MCF 10A (cell line): Measurements from ENCODE around the gene PDLIM7. TPM values are rescaled to one million over a fixed set of nuclear protein-coding genes. Genes with fewer than 3 reads are reported as not detected.

ENCODE experiments used
- BruUV-seq: library from RNA; stranded (reverse); fragments of 400-500 nt; replicated peaks from 2 replicates; lab custom pipeline; 2021; lab: Mats Ljungman, UMichigan
- CTCF ChIA-PET: fragments of 300-600 bp; sonication (Branson Sonifier 250); formaldehyde crosslinking; extraction: SDS; loops from one replicate; lab custom pipeline; 2021; ENCODE audit warnings: antibody characterized with exemption, inconsistent platforms; lab: Yijun Ruan, JAX
- POLR2A ChIA-PET: fragments of 300-600, 350-650 bp; sonication (Branson Sonifier 250); formaldehyde crosslinking; extraction: SDS; loops from one replicate; lab custom pipeline; 2020; ENCODE audit warnings: antibody characterized with exemption, inconsistent platforms; lab: Yijun Ruan, JAX
- DNase-seq: peaks from one replicate; pipeline ENCODE4 v3.0.0-alpha.2; 2018; ENCODE audit not compliant: unreplicated experiment
- H3K27ac Mint-ChIP-seq: one replicate; pipeline ENCODE4 v1.8.0; 2022; ENCODE audit warnings: mild to moderate bottlenecking, low read depth, mixed read lengths; ENCODE audit not compliant: unreplicated experiment
- H3K27me3 Mint-ChIP-seq: one replicate; pipeline ENCODE4 v1.8.0; 2022; ENCODE audit warnings: mixed read lengths; ENCODE audit not compliant: insufficient read depth, unreplicated experiment
- H3K36me3 Mint-ChIP-seq: one replicate; pipeline ENCODE4 v1.8.0; 2022; ENCODE audit warnings: mild to moderate bottlenecking, moderate library complexity, mixed read lengths; ENCODE audit not compliant: insufficient read depth, unreplicated experiment
- H3K4me1 Mint-ChIP-seq: one replicate; pipeline ENCODE4 v1.8.0; 2022; ENCODE audit warnings: mixed read lengths; ENCODE audit not compliant: insufficient read depth, unreplicated experiment
- H3K4me3 Mint-ChIP-seq: one replicate; pipeline ENCODE4 v1.8.0; 2022; ENCODE audit warnings: mild to moderate bottlenecking, moderate library complexity, mixed read lengths; ENCODE audit not compliant: unreplicated experiment
- H3K9me3 Mint-ChIP-seq: one replicate; pipeline ENCODE4 v1.8.0; 2022; ENCODE audit warnings: mixed read lengths; ENCODE audit not compliant: unreplicated experiment
- CTCF ChIP-seq: fragments of 200-600 bp; IDR thresholded peaks from one replicate; pipeline ENCODE4 v1.8.0; 2022; ENCODE audit warnings: antibody characterized with exemption, mild to moderate bottlenecking; ENCODE audit not compliant: unreplicated experiment
- intact Hi-C: fragments of 100-400 bp; cut with micrococcal nuclease; formaldehyde crosslinking; loops from 2 replicates; pipeline ENCODE4 v1.14.1; 2022
- total RNA-seq: library from RNA; stranded (reverse); gene quantifications from 2 replicates; pipeline ENCODE4 v1.2.3, GENCODE V29; 2022

The PDLIM7 gene
- total RNA-seq, 1 experiment from 2014 or later = 257 TPM

- DNase-seq = peak; percentile 71
- no peaks in the 10 kb centered on the region for H3K27me3 Mint-ChIP-seq
- peaks cover 21% of the 10 kb centered on the region for H3K4me1 Mint-ChIP-seq
- CTCF ChIA-PET = interaction anchor here (0.5 to 15.3 kb wide), 6 partner anchors 8 to 142 kb away, joined by 3 to 277 read pairs (median 31); partner anchors contain the start of gene PFN3
- no peaks in the 10 kb centered on the region for H3K9me3 Mint-ChIP-seq
- POLR2A ChIA-PET = interaction anchor here (0.6 to 17.7 kb wide), 19 partner anchors 8 to 660 kb away, joined by 3 to 217 read pairs (median 4); partner anchors contain the start of genes DDX41, GRK6, LMAN2 and MXD3
- TF ChIP-seq CTCF = no peak
- peak overlapping the region; percentile 75 for H3K4me3 Mint-ChIP-seq
- no TSS peak for BruUV-seq
- intact Hi-C loops = loop anchor here (1.0 kb wide), 1 partner anchor 21 kb away; the partner anchor contains the start of gene GRK6
- peak overlapping the region; percentile 70 for H3K27ac Mint-ChIP-seq
- H3K36me3 Mint-ChIP-seq = peaks cover 38% of the 10 kb centered on the region
Measured at GRCh38 chr5:177447066-177447610, 50.3 kb downstream of the PDLIM7 start.

- Mint-ChIP-seq H3K36me3 (peaks cover 43% of the 10 kb centered on the region), H3K4me3 (peak within 1 kb of the TSS; percentile 75), H3K4me1 (peaks cover 21% of the 10 kb centered on the region), H3K9me3 (no peaks in the 10 kb centered on the region), H3K27me3 (no peaks in the 10 kb centered on the region), H3K27ac (peak within 1 kb of the TSS; percentile 70)
- no TSS peak for BruUV-seq
- peak; percentile 63 for DNase-seq
- TF ChIP-seq CTCF = no peak
- CTCF ChIA-PET = interaction anchor here (0.5 to 15.3 kb wide), 12 partner anchors 9 to 673 kb away, joined by 3 to 277 read pairs (median 7); partner anchors contain the start of genes GRK6 and PFN3
- intact Hi-C loops = loop anchor here (1.0 kb wide), 1 partner anchor 20 kb away; the partner anchor contains the start of gene GRK6
- POLR2A ChIA-PET = interaction anchor here (0.9 to 17.7 kb wide), 7 partner anchors 9 to 94 kb away, joined by 3 to 217 read pairs (median 9); partner anchors contain the start of genes GRK6, LMAN2 and PFN3
Measured at GRCh38 chr5:177446200-177447065, 51.0 kb downstream of the PDLIM7 start, which contains the start of gene PRR7. Gene PRR7, plus strand, starts transcription at chr5:177446814. Its CDS starts 8,254 bp downstream, at chr5:177455068.

GRCh38 chr5:177445917-177446199, 51.5 kb downstream of the PDLIM7 start:
- no peak for TF ChIP-seq CTCF
- no peak for DNase-seq
- no peaks in the 10 kb centered on the region for H3K27me3 Mint-ChIP-seq
- POLR2A ChIA-PET = interaction anchor here (0.9 to 17.7 kb wide), 6 partner anchors 9 to 55 kb away, joined by 3 to 217 read pairs (median 24); partner anchors contain the start of genes GRK6 and PFN3
- peak overlapping the region; percentile 75 for H3K4me3 Mint-ChIP-seq
- peaks cover 42% of the 10 kb centered on the region for H3K36me3 Mint-ChIP-seq
- BruUV-seq = no TSS peak
- intact Hi-C loops = no loop called here
- H3K9me3 Mint-ChIP-seq = no peaks in the 10 kb centered on the region
- no peak overlapping the region for H3K27ac Mint-ChIP-seq
- CTCF ChIA-PET = interaction anchor here (0.5 to 13.2 kb wide), 10 partner anchors 10 to 674 kb away, joined by 3 to 277 read pairs (median 6); partner anchors contain the start of genes GRK6 and PFN3
- H3K4me1 Mint-ChIP-seq = peaks cover 21% of the 10 kb centered on the region
